ENCODE data around the gene AP3D1. TPM values are rescaled to one million over a fixed set of nuclear protein-coding genes. Genes with fewer than 3 reads are reported as not detected.

The AP3D1 gene
- total and polyA plus RNA-seq, 9 of the 15 experiments (the other 6 are each of a cell fraction or from before 2014, with no cell fraction given) = 1.2 to 86.1 (median 35.9) TPM

DNA sequence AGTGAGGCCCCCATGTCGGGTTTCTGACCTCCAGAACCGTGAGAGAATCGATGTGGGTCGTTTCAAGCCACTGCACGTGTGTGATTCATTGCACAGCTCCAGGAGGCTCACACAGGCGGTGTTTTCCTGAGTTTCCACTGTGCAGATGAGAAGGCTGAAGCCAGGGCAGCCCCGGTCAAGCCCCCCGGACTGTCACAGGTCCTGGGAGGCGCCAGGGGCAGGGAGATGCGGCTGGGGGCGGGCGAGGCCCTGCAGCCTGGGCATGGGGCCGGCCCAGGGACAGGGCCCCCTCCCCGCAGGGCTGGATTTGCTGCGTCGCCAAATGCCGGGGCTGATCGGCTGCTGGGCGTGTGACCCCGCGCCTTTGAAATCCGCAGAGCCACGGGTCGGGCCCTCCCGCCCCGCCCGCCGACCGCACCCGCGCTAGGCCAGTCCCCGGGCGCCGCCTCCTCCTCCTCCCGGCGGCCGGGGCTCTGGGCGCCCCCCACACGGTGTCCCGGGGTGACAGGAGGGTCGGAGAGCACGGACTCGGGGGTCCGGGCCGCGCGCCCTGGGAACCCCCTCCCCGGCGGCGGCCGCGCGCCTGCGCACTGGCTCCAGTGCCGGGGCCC, 90.4 kb downstream of the AP3D1 start (continued):
- TF ChIP-seq HBP1 (CRISPR knock-in tag; IDR thresholded peaks at IDR 0.05) (no peak), ZFP30 (CRISPR knock-in tag; IDR thresholded peaks at IDR 0.05; ENCODE audit: borderline replicate concordance) (no peak), NELFE (IDR thresholded peaks at IDR 0.05; ENCODE audit: insufficient read depth, insufficient read length) (no peak), ZNF583 (CRISPR knock-in tag; IDR thresholded peaks at IDR 0.05) (peak; percentile 79), RFX1 (IDR thresholded peaks at IDR 0.05) (no peak), MCM5 (IDR thresholded peaks at IDR 0.05; ENCODE audit: low read depth) (no peak), ZBTB43 (CRISPR knock-in tag; IDR thresholded peaks at IDR 0.05) (no peak), CHD1 (IDR thresholded peaks at IDR 0.05; ENCODE audit: low read length) (peak; percentile 9), NR4A1 (CRISPR knock-in tag; IDR thresholded peaks at IDR 0.05) (no peak), NR4A1 (tag; IDR thresholded peaks at IDR 0.05) (no peak), GABPB1 (CRISPR knock-in tag; IDR thresholded peaks at IDR 0.05) (peak; percentile 69; the same call in 1 of the 2 replicates), LCOR (CRISPR knock-in tag; IDR thresholded peaks at IDR 0.05) (no peak), PYGO2 (tag; IDR thresholded peaks at IDR 0.05) (no peak), DEAF1 (CRISPR knock-in tag; IDR thresholded peaks at IDR 0.05) (no peak)
- TF ChIP-seq, protein P1, sequence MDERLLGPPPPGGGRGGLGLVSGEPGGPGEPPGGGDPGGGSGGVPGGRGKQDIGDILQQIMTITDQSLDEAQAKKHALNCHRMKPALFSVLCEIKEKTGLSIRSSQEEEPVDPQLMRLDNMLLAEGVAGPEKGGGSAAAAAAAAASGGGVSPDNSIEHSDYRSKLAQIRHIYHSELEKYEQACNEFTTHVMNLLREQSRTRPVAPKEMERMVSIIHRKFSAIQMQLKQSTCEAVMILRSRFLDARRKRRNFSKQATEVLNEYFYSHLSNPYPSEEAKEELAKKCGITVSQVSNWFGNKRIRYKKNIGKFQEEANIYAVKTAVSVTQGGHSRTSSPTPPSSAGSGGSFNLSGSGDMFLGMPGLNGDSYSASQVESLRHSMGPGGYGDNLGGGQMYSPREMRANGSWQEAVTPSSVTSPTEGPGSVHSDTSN (CRISPR knock-in tag; IDR thresholded peaks at IDR 0.05; ENCODE audit: low read depth) = no peak
- TF ChIP-seq, protein P1 (tag; conservative IDR thresholded peaks at IDR 0.05; ENCODE audit: low read depth) = no peak
- TF ChIP-seq, protein P2, sequence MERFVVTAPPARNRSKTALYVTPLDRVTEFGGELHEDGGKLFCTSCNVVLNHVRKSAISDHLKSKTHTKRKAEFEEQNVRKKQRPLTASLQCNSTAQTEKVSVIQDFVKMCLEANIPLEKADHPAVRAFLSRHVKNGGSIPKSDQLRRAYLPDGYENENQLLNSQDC (CRISPR knock-in tag; IDR thresholded peaks at IDR 0.05) = no peak
- TF ChIP-seq, protein P3, sequence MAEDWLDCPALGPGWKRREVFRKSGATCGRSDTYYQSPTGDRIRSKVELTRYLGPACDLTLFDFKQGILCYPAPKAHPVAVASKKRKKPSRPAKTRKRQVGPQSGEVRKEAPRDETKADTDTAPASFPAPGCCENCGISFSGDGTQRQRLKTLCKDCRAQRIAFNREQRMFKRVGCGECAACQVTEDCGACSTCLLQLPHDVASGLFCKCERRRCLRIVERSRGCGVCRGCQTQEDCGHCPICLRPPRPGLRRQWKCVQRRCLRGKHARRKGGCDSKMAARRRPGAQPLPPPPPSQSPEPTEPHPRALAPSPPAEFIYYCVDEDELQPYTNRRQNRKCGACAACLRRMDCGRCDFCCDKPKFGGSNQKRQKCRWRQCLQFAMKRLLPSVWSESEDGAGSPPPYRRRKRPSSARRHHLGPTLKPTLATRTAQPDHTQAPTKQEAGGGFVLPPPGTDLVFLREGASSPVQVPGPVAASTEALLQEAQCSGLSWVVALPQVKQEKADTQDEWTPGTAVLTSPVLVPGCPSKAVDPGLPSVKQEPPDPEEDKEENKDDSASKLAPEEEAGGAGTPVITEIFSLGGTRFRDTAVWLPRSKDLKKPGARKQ (CRISPR knock-in tag; IDR thresholded peaks at IDR 0.05) = no peak
